H1 (cell line): ENCODE data around the gene MAMSTR. TPM values are rescaled to one million over a fixed set of nuclear protein-coding genes. Genes with fewer than 3 reads are reported as not detected.

ENCODE experiments used
- CTCF ChIA-PET: fragments of 300-600 bp; sonication (Branson Sonifier 250); formaldehyde crosslinking; loops from one replicate; lab custom pipeline; 2021; ENCODE audit not compliant: partially characterized antibody; lab: Charles Lee
- POLR2A ChIA-PET: fragments of 300-600 bp; sonication (Branson Sonifier 250); formaldehyde crosslinking; loops from one replicate; lab custom pipeline; 2021; ENCODE audit warnings: inconsistent platforms; ENCODE audit not compliant: partially characterized antibody; lab: Charles Lee
- DNase-seq, 2 experiments: peaks; one replicate each; pipeline versions ENCODE4 v3.0.0 to v3.0.0-alpha.2; 2010 to 2022; ENCODE audit warnings: low spot score in 2 of 2, low read depth in 1 of 2, mixed read lengths in 1 of 2
- FAIRE-seq: peaks from 2 replicates; lab custom pipeline; 2011; peaks lifted over from hg19 to GRCh38; lab: Jason Lieb, UNC
- H2AFZ ChIP-seq: 2 replicates; pipeline ENCODE4 v1.8.1; 2012; ENCODE audit warnings: low read length, inconsistent platforms
- H2AK5ac ChIP-seq: 2 replicates; pipeline ENCODE4 v1.6.1; 2013; ENCODE audit warnings: low read depth, low read length
- H2BK120ac ChIP-seq: replicated peaks from 2 replicates; pipeline ENCODE3; 2013; ENCODE audit warnings: low read depth, low read length, inconsistent platforms
- H2BK12ac ChIP-seq: 2 replicates; pipeline ENCODE4 v1.6.1; 2013; ENCODE audit warnings: low read depth, low read length
- H2BK15ac ChIP-seq: 2 replicates; pipeline ENCODE4 v1.6.1; 2013; ENCODE audit warnings: low read length
- H2BK20ac ChIP-seq: 2 replicates; pipeline ENCODE4 v1.6.1; 2013; ENCODE audit warnings: low read length
- H2BK5ac ChIP-seq: 2 replicates; pipeline ENCODE4 v1.6.1; 2013; ENCODE audit warnings: low read depth, low read length
- H3K14ac ChIP-seq: 2 replicates; pipeline ENCODE4 v1.6.1; 2013; ENCODE audit warnings: inconsistent platforms; ENCODE audit not compliant: insufficient read length
- H3K18ac ChIP-seq: 2 replicates; pipeline ENCODE4 v1.6.1; 2013; ENCODE audit warnings: low read length; ENCODE audit errors: extremely low read depth
- H3K23ac ChIP-seq: 2 replicates; pipeline ENCODE4 v1.6.1; 2013; ENCODE audit warnings: inconsistent platforms; ENCODE audit not compliant: insufficient read length
- H3K23me2 ChIP-seq: 2 replicates; pipeline ENCODE4 v1.6.1; 2013; ENCODE audit warnings: low read depth, low read length
- H3K27ac ChIP-seq: 2 replicates; pipeline ENCODE4 v1.6.1; 2011; ENCODE audit warnings: low read depth, low read length, inconsistent platforms
- H3K27me3 ChIP-seq, 4 experiments: replicated peaks in 1 of 4; 1 replicate in 1 of 4; 2 replicates in 3 of 4; pipeline versions ENCODE4 v1.6.1 to v1.8.1; 2011 to 2013; ENCODE audit warnings: low read length in 3 of 4, mild to moderate bottlenecking in 3 of 4, inconsistent platforms in 2 of 4, mixed read lengths in 2 of 4, moderate library complexity in 1 of 4; ENCODE audit not compliant: control insufficient read depth in 3 of 4, insufficient read depth in 3 of 4; ENCODE audit errors: extremely low read depth in 1 of 4
- H3K36me3 ChIP-seq, 4 experiments: 2 replicates each; pipeline versions ENCODE4 v1.6.1 to v1.8.1; 2011 to 2013; ENCODE audit warnings: mild to moderate bottlenecking in 4 of 4, low read length in 3 of 4, moderate library complexity in 2 of 4, control low read depth in 1 of 4, inconsistent platforms in 1 of 4; ENCODE audit not compliant: insufficient read depth in 4 of 4, control insufficient read depth in 2 of 4
- H3K4ac ChIP-seq: replicated peaks from 2 replicates; pipeline ENCODE3; 2013; ENCODE audit warnings: low read length, low read depth, mixed read lengths, inconsistent platforms; ENCODE audit not compliant: insufficient read length
- H3K4me1 ChIP-seq, 4 experiments: replicated peaks in 1 of 4; 1 replicate in 1 of 4; 2 replicates in 3 of 4; pipeline versions ENCODE4 v1.6.1 to v1.8.1; 2011 to 2013; ENCODE audit warnings: low read length in 3 of 4, inconsistent platforms in 2 of 4, mixed read lengths in 1 of 4; ENCODE audit not compliant: insufficient read depth in 4 of 4, control insufficient read depth in 3 of 4
- H3K4me2 ChIP-seq, 2 experiments: 2 replicates each; pipeline versions ENCODE4 v1.6.1 to v1.8.1; 2011 to 2013; ENCODE audit warnings: low read depth in 2 of 2, low read length in 2 of 2, control low read depth in 1 of 2, inconsistent platforms in 1 of 2, mild to moderate bottlenecking in 1 of 2; ENCODE audit not compliant: insufficient read depth in 1 of 2
- H3K4me3 ChIP-seq, 4 experiments: fragments of 200-600, 300-600 bp in 1 of 4; sonication (generic), shearing (Covaris generic), sonication (Bioruptor Twin) in 1 of 4; 2 replicates each; pipeline versions ENCODE4 v1.5.1 to v1.8.1; 2011 to 2016; ENCODE audit warnings: low read length in 4 of 4, low read depth in 3 of 4, control low read depth in 2 of 4, inconsistent platforms in 2 of 4, mild to moderate bottlenecking in 2 of 4, mixed read lengths in 1 of 4, moderate library complexity in 1 of 4; ENCODE audit not compliant: insufficient read depth in 2 of 4; ENCODE audit errors: extremely low read depth in 1 of 4
- H3K56ac ChIP-seq: replicated peaks from 2 replicates; pipeline ENCODE3; 2013; ENCODE audit warnings: low read depth, mild to moderate bottlenecking, mixed read lengths, low read length, inconsistent platforms; ENCODE audit not compliant: insufficient read length
- H3K79me1 ChIP-seq: 2 replicates; pipeline ENCODE4 v1.6.1; 2013; ENCODE audit warnings: low read depth, low read length, control low read depth
- H3K79me2 ChIP-seq, 2 experiments: 2 replicates each; pipeline versions ENCODE4 v1.6.1 to v1.8.1; 2012 to 2013; ENCODE audit warnings: low read length in 2 of 2, mild to moderate bottlenecking in 2 of 2, inconsistent platforms in 1 of 2; ENCODE audit not compliant: insufficient read depth in 2 of 2, control insufficient read depth in 1 of 2
- H3K9ac ChIP-seq, 4 experiments: replicated peaks in 1 of 4; 1 replicate in 1 of 4; 2 replicates in 3 of 4; pipeline versions ENCODE4 v1.6.1 to v1.8.1; 2011 to 2013; ENCODE audit warnings: low read depth in 3 of 4, low read length in 3 of 4, control low read depth in 2 of 4, mild to moderate bottlenecking in 2 of 4, moderate library complexity in 2 of 4, inconsistent platforms in 1 of 4; ENCODE audit errors: extremely low read depth in 1 of 4
- H3K9me3 ChIP-seq, 2 experiments: 2 replicates each; pipeline versions ENCODE4 v1.6.1 to v1.8.1; 2012 to 2013; ENCODE audit warnings: mild to moderate bottlenecking in 2 of 2, moderate library complexity in 2 of 2, control low read depth in 1 of 2, inconsistent platforms in 1 of 2, low read depth in 1 of 2, low read length in 1 of 2, mixed read lengths in 1 of 2; ENCODE audit not compliant: insufficient read depth in 2 of 2
- H4K20me1 ChIP-seq, 2 experiments: replicated peaks in 1 of 2; 2 replicates each; pipeline versions ENCODE3 to v1.8.1; 2011 to 2013; ENCODE audit warnings: inconsistent platforms in 2 of 2, low read length in 2 of 2, mild to moderate bottlenecking in 1 of 2; ENCODE audit not compliant: insufficient read depth in 2 of 2, control insufficient read depth in 1 of 2
- H4K5ac ChIP-seq: 2 replicates; pipeline ENCODE4 v1.6.1; 2013; ENCODE audit warnings: low read length, low read depth, mixed read lengths, inconsistent platforms; ENCODE audit not compliant: insufficient read length
- H4K8ac ChIP-seq: 2 replicates; pipeline ENCODE4 v1.8.0; 2013; ENCODE audit warnings: mild to moderate bottlenecking, moderate library complexity, low read length, inconsistent platforms; ENCODE audit not compliant: insufficient read depth; ENCODE audit errors: extremely low read depth
- H4K91ac ChIP-seq: replicated peaks from 2 replicates; pipeline ENCODE3; 2013; ENCODE audit warnings: low read length, mixed read lengths, inconsistent platforms; ENCODE audit not compliant: insufficient read length
- CBX8 ChIP-seq: fragments of 300-800, 300-1000 bp; sonication (generic); IDR thresholded peaks from 2 replicates; pipeline ENCODE4 v1.7.1; 2016; ENCODE audit warnings: low read depth, low read length, borderline replicate concordance
- KDM1A ChIP-seq: fragments of 200-600, 300-600 bp; sonication (generic); IDR thresholded peaks from 2 replicates; pipeline ENCODE4 v1.7.1; 2016; ENCODE audit warnings: mild to moderate bottlenecking, low read length, borderline replicate concordance
- POLR2AphosphoS5 ChIP-seq: IDR thresholded peaks from 2 replicates; pipeline ENCODE4 v1.6.1; 2011; ENCODE audit warnings: low read depth, low read length
- RAD21 ChIP-seq, 2 experiments: IDR thresholded peaks in 1 of 2; conservative IDR thresholded peaks in 1 of 2; 2 replicates each; pipeline ENCODE4 v1.6.1; 2011; ENCODE audit warnings: low read depth in 2 of 2, low read length in 2 of 2, improper control_type of control experiment in 1 of 2, inconsistent platforms in 1 of 2, mild to moderate bottlenecking in 1 of 2, moderate library complexity in 1 of 2
- SAP30 ChIP-seq: fragments of 300-600 bp; sonication (generic); IDR thresholded peaks from 2 replicates; pipeline ENCODE4 v1.7.1; 2012; ENCODE audit warnings: low read length, moderate library complexity, mild to moderate bottlenecking, inconsistent platforms; ENCODE audit not compliant: insufficient read depth, insufficient replicate concordance
- TAF1 ChIP-seq: IDR thresholded peaks from 2 replicates; pipeline ENCODE4 v1.6.1; 2011; ENCODE audit warnings: mild to moderate bottlenecking, low read depth, low read length
- WGBS, 2 experiments: shearing (Covaris generic) in 1 of 2; methylation state at CpG; one replicate each; pipeline versions ENCODE4 v1.1.6 to v1.1.7; 2013 to 2015; ENCODE audit warnings: low lambda C conversion rate in 2 of 2, mixed read lengths in 2 of 2, inconsistent platforms in 1 of 2, low coverage in 1 of 2, missing lambda C conversion rate in 1 of 2; ENCODE audit not compliant: insufficient replicate concordance in 2 of 2, insufficient coverage in 1 of 2, insufficient read length in 1 of 2; ENCODE audit errors: extremely low coverage in 1 of 2, missing lambda C conversion rate in 1 of 2; 5-methylcytosine and 5-hydroxymethylcytosine counted together
- polyA plus RNA-seq, 7 experiments: library from polyadenylated mRNA; depleted of rRNA in 3 of 7; stranded (reverse) in 5 of 7; unstranded in 2 of 7; fragments of >200 nt in 5 of 7; fragments of 200-250 nt in 2 of 7; gene quantifications; 1 replicate in 5 of 7; 2 replicates in 1 of 7; 4 replicates in 1 of 7; pipeline versions ENCODE4 v1.2.1 to v1.2.3, GENCODE V29; 2011 to 2013; ENCODE audit warnings: missing spikeins in 2 of 7, mixed read lengths in 2 of 7
- total RNA-seq: library from RNA; stranded (reverse); fragmentation: NEBNext Ultra II Directional; extraction: Animal tissue kit (Norgen Biotek cat#: 25700); gene quantifications from 2 replicates; pipeline ENCODE4 v1.2.1, GENCODE V29; 2021
- TF ChIP-seq, protein P1 (sequence below), 3 experiments: IDR thresholded peaks; 1 replicate in 2 of 3; 2 replicates in 1 of 3; pipeline versions ENCODE4 v1.5.1 to v1.6.1; 2011; ENCODE audit warnings: low read length in 3 of 3, mild to moderate bottlenecking in 3 of 3, inconsistent platforms in 2 of 3, low read depth in 1 of 3, moderate library complexity in 1 of 3; ENCODE audit not compliant: insufficient read depth in 1 of 3; ENCODE audit errors: control extremely low read depth in 1 of 3

The MAMSTR gene
- total and polyA plus RNA-seq, 2 of the 8 experiments (the other 6 are each of a cell fraction or from before 2014, with no cell fraction given): 2.0 to 2.3 TPM

DNA sequence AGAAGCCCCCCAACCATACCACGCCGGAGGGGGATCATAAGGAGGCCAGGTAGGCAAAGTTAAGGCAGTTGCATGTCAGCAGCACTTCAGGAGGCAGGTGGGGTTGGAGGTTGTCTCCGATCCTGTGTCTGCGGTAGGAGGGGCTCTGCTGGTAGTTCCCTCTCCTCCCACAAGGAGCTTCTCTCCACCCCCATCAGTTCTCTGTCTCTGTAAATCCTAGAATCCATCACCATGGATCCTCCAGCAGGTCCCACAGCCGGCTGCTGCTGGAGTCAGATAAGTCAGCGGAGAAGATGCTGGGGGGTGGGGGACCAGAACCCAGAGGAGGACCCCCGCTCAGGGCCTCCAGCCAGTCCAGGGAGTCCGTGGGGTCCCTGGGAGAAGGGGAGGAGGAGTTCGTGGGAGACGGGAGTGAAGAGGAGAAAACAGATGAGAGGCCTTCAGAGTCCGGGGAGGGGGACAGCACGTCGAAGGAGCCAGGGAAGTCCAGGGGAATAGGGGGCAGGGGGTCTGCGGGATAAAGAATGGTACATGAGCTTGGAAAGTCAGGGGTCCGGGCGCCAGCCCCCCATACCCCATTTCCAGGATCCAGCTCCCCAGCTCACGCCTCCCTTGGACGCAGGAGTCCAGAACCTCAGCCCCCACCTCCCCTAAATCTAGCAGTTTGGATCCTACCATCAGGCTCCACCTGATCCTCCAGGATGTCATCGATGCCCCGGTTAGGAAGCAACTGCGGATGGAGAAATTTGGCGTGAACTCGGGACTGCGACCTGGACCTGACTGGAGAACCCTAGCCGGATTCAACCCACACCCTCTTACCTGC lies 6.3 kb downstream of the MAMSTR start:
- peaks cover 0 to 23% (median 3%) of the 10 kb centered on the region in 4 experiments; a peak in 5 of 7 replicates for H3K4me1 ChIP-seq
- H3K27ac ChIP-seq: no peak overlapping the region
- no peaks in the 10 kb centered on the region for H4K20me1 ChIP-seq
- no peak overlapping the region for H2AK5ac ChIP-seq
- 0 out of 4 replicates have a peak, but pooled peaks cover 0 to 3% of the 10 kb centered on the region in 2 experiments for H3K9me3 ChIP-seq
- FAIRE-seq (peak; percentile 63), DNase-seq (peak in 1 of 2 experiments; percentile 77)
- H3K4me3 ChIP-seq: peak overlapping the region; percentile 76 to 86 (median 82)
- H2BK12ac ChIP-seq: no peak overlapping the region
- H3K56ac ChIP-seq: no peak overlapping the region
- H3K18ac ChIP-seq: no peak overlapping the region; the same call in 1 of the 2 replicates
- no peaks in the 10 kb centered on the region for H3K79me2 ChIP-seq
- ChIA-PET CTCF (interaction anchor here (0.7 to 8.2 kb wide), 16 partner anchors 13 to 419 kb away, joined by 3 to 53 read pairs (median 8); partner anchors contain the start of genes CA11 and FUT2), POLR2A (interaction anchor here (0.6 to 7.7 kb wide), 25 partner anchors 12 to 159 kb away, joined by 3 to 59 read pairs (median 5); partner anchors contain the start of genes CA11, FUT2, IZUMO1 and PPP1R15A)
- H4K5ac ChIP-seq: no peak overlapping the region
- peak overlapping the region; percentile 32; the same call in 1 of the 2 replicates for H2BK5ac ChIP-seq
- no peaks in the 10 kb centered on the region for H3K27me3 ChIP-seq
- H4K91ac ChIP-seq: peak overlapping the region; percentile 74
- H3K4ac ChIP-seq: no peak overlapping the region
- H3K14ac ChIP-seq: no peak overlapping the region
- H3K23ac ChIP-seq: no peak overlapping the region
- no peaks in the 10 kb centered on the region for H3K36me3 ChIP-seq
- peak overlapping the region; percentile 75; the same call in 1 of the 2 replicates for H4K8ac ChIP-seq
- no peaks in the 10 kb centered on the region for H3K79me1 ChIP-seq
- WGBS, 2 experiments: 6% methylated on average over 24 of the region's 25 CpGs; no CpG with 5 or more reads in 1 of the 2 experiments
- H3K23me2 ChIP-seq: peaks cover 22% of the 10 kb centered on the region; the same call in 1 of the 2 replicates
- H3K9ac ChIP-seq: peak overlapping the region in 1 of 4 experiments; percentile 58; a peak in 2 of 7 replicates
- H2BK120ac ChIP-seq: no peak overlapping the region
- H3K4me2 ChIP-seq: peak overlapping the region; percentile 78 to 82
- peak overlapping the region; percentile 48; the same call in 1 of the 2 replicates for H2BK15ac ChIP-seq
- no peak overlapping the region for H2AFZ ChIP-seq
- no peak overlapping the region for H2BK20ac ChIP-seq
- TF ChIP-seq SAP30 (peak; percentile 87), TAF1 (0 out of 2 replicates have a peak, but pooled peaks have one; percentile 39), RAD21 (IDR thresholded peaks at IDR 0.05 in 1 of 2, conservative IDR thresholded peaks at IDR 0.05 in 1 of 2; ENCODE audit: low read depth in 2 of 2, low read length in 2 of 2) (peak in 1 of 2 experiments; percentile 42; a peak in 2 of 4 replicates), CBX8 (no peak), KDM1A (peak; percentile 9; the same call in 1 of the 2 replicates), POLR2AphosphoS5 (no peak)
- TF ChIP-seq, protein P1, sequence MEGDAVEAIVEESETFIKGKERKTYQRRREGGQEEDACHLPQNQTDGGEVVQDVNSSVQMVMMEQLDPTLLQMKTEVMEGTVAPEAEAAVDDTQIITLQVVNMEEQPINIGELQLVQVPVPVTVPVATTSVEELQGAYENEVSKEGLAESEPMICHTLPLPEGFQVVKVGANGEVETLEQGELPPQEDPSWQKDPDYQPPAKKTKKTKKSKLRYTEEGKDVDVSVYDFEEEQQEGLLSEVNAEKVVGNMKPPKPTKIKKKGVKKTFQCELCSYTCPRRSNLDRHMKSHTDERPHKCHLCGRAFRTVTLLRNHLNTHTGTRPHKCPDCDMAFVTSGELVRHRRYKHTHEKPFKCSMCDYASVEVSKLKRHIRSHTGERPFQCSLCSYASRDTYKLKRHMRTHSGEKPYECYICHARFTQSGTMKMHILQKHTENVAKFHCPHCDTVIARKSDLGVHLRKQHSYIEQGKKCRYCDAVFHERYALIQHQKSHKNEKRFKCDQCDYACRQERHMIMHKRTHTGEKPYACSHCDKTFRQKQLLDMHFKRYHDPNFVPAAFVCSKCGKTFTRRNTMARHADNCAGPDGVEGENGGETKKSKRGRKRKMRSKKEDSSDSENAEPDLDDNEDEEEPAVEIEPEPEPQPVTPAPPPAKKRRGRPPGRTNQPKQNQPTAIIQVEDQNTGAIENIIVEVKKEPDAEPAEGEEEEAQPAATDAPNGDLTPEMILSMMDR (IDR thresholded peaks at IDR 0.05; ENCODE audit: control extremely low read depth in 1 of 3, insufficient read depth in 1 of 3, low read depth in 1 of 3, low read length in 3 of 3): peak; percentile 37 to 48 (median 47); a peak in 3 of 4 replicates
